Measurements from ENCODE around the gene ZFHX3.

The ZFHX3 gene

DNA sequence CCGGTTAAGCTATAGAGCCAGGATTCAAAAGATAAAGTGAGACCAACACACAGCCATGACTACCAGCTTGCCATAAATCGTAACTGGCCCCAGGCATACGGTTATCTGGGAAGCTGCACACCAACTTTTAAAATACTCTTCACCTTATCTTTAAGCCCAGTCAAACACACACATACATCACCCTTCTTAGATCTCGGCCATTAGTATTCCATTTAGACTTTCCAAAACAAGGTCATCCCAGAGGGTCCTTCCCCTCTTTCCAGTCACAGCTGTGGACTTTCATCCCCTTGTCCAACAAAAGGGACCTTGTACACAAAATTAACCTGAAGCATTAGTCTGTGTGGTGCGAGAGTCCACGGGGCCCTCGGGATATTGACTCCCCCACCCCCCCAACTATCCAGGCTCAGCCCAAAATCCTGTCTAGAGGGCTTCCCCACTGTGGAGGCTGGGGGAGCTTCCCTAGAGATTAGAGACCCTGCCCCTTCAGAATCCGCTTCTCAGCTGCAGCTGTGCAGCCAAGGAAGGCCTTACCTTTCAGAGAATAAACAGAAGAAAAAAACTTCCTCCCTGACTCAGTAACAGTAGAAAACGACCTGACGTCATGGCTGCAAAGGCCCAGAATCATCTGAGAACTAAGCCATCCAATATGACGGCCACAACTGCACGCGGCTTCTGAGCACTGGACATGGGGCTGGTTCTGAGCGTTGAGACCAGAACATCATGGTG lies 9.9 kb downstream of the ZFHX3 start:
- DNase-seq (ENCODE audit: low spot score) = no peak

DNA sequence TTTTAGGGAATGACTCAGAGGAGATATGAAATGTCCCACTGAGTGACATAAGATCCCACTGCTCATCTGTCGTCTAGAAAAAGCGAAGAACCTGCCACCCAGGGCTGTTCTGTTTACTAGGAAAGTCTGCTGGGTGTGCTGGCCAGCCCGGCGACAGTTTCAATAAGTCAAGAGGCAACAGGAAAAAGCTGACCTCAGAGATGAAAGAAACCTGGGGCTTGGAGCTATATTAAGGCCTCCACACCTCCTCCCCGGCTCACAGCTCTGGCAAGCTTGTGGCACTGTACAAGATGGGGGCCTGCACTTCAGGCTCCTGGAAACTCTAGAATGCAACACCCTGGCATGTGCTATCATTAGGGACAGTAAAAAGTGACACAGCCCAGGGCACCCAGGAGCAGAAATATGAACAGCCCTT lies 10.6 kb downstream of the ZFHX3 start:
- no peak for DNase-seq (ENCODE audit: low spot score)

DNA sequence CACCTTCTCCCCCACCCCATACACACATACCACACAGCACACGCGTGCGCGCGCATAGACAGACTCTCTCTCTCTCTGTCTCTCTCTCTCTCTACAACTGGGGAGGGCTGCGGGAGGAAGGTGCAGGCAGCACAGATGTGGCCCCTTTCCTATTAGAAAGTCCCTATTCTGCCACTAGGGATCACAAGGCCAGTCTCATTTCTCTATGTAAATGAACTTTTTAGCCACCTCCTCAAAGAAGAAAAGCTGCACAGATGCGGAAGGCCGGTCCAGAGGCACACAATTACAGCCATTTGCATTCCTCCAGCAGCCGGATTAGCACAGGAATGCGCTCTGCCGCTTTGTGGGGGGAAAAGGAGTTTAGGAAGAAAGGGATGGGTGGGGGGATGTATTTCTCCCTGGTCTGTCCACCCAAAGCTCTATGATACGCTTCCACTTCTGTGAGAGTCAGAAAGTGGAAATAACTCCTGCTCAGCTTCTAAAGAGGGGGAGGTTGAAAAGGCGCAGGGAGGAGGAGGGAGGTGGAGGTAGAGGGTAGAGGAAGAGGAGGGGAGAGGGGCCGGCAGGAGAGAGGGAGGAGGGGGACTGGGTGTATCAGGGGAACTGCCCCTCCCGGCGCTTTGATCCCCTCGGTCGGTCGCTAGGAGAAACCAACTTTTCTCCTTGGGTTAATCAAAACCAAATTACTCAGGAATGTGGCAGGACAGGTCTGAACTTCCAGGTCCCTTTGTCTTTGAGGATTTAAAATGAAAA lies 11.7 kb downstream of the ZFHX3 start:
- no peak for DNase-seq (ENCODE audit: low spot score)

DNA sequence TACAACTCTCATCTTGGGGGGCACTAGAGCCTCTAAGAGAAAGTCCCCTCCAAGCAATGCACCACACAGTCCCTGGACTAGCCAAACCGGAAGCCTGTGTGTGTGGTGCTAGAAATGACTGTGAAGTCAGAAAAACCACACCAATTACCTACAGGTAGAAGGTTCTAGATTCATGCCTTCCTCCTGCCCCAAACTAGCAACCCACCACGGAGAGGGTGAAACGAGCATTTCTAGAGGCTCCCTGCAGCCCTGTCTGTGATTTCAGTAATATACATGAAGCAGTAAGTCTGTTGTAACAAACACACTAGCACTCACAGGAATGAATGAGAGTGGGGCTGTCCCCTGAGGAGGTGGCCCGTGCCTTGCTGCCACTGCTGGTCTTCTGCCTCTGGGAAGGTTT lies 13.6 kb downstream of the ZFHX3 start:
- DNase-seq (ENCODE audit: low spot score) = no peak

DNA sequence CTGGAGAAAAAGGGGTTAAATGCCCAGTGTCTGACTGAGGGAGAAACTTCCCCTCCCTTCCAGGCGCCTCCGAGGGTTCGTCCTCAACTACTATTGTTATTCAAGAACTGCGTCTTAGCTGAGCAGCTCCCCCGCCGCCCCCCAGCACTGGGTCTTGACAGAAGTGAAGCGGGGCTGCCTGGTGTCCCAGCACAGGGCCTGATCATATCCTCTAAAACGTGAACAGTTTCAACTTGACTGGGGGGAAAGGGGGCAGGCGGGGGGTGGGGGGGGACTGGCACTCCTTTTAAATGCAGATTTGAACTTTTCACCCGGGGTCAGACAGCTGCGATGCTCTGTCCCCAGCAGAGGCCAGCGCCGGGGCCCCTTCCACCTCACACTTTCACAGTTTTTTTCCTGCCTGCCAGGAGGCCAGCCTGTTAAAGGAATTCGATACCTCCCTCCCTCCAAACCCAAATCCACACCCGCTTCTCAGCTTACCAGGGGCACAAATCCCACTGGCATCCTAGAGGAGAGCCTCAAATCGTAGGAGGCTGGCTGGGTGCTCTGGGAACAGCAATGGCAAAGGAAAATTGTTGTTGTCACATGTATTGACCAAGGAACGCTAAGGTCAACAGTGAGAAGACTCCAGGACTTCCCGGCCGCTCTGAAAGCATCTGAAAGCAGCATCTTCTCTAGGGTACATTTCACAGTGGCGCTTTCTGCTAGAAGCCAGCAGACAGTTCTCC lies 14.5 kb downstream of the ZFHX3 start:
- no peak for DNase-seq (ENCODE audit: low spot score)

DNA sequence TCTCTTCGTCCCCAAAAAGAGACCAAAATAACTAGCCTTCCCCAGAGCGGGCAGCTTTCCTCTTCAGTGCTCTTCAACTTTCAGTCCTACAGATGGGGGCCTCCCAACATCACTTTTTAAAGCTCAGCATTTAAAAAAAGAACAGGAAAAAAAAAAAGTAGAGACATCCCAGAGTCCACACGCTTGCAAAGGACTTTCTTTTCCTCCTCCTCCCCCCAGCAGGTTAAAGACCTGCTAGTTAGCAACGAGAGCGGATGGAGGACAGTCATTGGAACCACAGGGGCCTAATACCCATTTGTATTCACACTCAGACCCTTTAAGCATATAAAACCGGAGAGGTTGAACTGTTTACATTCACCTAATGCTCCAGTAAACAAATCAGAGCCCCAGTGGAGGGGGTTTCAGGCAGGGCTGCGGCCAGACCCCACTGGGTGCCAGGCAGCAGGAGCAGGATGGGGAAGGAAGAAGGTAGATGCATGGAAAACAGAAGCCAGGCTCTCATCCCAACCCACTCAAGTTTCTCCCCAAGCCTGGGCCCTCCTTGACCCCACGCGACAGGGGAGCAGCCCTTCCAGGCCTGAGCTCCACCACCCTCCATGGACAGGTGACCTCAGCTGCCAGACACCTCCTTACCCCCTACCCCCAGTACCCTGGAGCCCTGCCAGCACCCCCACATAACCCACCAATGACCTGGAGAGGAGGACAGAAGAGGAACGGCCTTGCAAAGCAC lies 15.2 kb downstream of the ZFHX3 start:
- DNase-seq (ENCODE audit: low spot score) = peak; percentile 63

DNA sequence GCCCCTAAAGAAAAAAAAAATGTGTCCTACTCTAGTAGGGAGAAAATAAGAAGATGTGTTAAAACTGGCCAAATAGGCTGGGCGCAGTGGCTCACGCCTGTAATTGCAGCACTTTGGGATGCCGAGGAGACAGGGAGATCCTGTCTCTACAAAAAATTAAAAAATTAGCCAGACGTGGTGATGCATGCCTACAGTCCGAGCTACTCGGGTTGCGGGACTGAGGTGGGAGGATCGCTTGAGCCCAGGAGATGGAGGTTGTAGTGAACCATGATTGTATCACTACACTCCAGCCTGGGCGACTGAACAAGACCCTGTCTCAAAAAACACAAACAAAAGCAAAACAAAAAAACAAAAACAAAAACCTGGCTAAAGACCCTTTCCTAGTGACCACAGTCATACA lies 15.9 kb downstream of the ZFHX3 start:
- no peak for DNase-seq (ENCODE audit: low spot score)

DNA sequence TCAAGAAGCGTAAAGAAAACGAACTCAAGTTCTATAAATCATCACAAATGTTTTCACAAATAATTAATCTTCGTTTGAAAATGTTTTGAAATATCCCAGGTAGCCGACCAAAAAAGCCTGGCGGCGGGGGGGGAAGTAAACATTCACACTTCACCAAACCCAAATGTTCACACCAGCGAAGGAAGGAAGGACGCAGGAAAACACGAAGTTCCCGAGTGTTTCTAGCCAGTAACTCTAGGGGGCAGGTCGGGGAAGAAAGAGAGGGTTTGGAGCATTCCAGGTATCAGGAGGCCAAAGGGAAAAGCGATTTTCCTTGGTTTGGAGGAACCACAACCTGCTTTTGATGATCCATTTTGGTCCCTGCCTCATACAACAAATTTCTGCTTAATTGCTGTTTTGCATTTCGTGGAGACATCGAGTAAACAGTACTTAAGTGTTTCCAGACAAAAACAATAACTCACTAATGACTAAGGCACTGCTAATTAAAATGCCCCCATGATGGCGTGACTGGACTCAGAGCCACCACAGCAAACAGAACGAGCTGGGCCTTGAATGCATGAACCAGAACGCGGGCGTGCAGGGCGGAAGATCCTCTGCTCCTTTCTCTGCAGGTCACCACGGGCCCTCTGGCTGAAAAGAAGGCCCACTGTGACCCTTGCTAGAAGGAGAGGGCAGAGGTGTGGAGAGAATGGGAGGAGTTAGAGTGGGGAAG lies 16.6 kb downstream of the ZFHX3 start:
- DNase-seq (ENCODE audit: low spot score) = no peak

DNA sequence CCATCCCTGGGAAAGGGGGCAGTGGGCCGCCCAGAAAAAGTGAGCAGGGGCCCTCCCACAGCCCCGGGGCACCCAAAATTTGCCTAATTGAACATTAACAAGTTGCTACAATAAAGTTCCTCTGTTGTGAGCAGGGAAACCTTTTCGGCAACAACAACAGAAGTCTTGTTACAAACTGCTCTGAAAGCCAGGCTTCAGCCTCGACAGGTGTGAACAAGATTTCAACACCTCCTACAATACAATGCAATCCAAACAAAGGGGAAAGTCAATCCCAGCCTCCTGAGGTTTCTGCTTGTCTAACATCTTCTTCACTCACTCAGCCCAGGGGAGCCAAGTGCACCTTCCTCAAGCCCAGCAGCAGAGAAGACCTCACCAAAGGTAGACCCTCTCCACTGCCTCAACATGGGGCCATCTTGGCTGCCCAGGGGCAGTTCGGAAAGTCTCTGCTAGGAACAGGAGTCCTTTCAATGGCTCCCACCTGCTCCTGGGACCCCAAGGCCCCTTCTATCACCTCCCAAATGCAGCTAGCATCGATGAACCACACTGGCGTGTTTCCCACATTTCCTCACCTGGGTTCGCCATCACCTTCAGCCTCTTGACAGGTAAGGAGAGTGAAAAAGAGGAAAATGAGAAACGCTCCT lies 19.1 kb downstream of the ZFHX3 start:
- no peak for DNase-seq (ENCODE audit: low spot score)

DNA sequence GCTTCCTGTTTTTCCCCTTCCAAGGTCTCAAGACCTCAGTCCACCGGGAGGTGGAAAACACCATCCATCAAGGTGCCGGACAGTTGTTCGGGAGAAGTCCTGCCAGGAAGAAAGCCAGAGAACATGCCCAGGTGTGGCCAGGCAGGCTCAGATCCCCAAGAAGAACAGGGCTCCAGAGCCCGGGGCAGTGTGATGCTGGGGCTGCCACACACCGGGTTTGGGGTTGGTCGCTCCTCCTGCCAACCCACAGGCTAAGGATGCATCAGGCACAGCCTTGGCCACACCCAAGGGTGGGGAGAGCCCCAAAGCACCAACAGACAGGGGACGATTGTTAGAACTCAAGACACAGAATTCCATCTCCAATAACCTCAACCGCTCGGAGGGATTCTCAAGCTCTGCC lies 19.7 kb downstream of the ZFHX3 start:
- no peak for DNase-seq (ENCODE audit: low spot score)

DNA sequence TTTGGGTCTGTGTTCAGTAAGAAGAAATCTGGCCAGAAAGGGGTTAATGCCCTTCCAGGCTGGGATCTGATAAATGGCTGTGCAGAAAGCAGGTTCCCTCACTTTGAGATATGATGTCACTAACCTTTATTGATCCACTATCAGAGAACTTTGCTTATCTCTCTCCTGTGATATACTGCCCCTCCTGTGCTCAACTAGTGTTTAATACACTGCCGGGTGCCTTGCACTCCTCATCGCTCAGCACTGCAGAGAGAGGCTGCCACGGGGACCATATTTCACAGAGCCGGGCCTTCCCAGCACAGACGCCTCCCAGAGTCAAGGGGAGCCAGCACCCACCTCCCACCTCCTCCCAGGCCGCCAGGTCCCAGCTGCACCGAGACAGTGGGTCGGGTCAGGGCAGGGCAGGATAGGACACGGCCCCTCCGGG lies 20.2 kb downstream of the ZFHX3 start:
- DNase-seq (ENCODE audit: low spot score) = no peak

DNA sequence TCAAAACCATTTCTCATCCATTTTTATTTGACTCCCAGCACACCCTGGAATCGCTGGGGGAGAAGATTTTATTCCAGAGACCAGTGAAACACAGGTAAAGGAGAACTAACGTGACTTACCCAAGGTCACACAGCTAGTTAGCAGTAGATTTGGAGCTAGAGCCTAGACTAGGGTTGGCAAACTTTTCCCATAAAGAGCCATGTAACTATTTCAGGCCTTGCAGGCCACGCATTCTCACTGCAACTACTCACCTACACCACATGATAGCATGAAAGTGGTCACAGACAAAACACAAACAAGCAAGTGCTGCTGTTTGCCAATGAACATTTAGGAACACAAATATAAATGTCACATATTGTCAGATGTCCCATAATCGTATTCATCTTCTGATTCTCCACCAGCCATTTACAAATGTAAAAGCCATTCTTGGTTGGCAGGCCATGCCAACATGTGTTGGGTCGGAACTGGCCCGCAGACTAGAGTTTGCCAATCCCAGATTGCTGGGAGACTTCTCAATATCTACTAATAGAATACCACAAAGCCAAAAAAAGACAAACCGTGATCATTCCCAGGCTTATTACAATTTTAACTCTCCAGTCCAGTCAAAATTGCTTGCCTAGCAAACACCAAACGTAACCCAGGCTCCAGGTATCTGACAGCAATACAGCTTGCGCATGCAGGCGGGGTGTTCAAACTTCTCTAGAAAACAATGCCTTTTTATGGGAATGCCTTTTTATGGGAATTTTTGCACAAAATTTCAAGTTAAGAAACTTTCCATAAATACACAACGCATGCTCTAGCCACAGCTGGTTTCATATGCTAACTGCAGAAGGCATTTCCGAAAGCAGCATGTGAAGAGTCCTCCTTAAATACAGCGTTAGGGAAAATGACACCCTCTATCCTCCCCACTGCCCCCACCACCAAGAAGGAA lies 20.9 kb downstream of the ZFHX3 start:
- DNase-seq (ENCODE audit: low spot score) = no peak

DNA sequence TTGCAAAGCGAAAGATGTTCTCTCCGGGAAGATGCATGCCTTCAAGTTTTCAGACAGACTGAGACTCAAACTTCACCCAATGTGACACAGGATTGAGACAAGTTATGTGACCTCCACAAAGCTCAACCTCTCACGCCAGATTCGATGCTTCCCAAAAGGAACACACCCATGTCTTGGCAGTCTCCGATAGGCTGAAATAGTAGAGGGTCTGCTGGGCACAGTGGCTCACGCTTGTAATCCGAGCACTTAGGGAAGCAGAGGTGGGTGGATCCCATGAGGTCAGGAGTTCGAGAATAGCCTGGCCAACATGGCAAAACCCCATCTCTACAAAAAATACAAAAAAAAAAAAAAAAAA lies 22.1 kb downstream of the ZFHX3 start:
- no peak for DNase-seq (ENCODE audit: low spot score)

DNA sequence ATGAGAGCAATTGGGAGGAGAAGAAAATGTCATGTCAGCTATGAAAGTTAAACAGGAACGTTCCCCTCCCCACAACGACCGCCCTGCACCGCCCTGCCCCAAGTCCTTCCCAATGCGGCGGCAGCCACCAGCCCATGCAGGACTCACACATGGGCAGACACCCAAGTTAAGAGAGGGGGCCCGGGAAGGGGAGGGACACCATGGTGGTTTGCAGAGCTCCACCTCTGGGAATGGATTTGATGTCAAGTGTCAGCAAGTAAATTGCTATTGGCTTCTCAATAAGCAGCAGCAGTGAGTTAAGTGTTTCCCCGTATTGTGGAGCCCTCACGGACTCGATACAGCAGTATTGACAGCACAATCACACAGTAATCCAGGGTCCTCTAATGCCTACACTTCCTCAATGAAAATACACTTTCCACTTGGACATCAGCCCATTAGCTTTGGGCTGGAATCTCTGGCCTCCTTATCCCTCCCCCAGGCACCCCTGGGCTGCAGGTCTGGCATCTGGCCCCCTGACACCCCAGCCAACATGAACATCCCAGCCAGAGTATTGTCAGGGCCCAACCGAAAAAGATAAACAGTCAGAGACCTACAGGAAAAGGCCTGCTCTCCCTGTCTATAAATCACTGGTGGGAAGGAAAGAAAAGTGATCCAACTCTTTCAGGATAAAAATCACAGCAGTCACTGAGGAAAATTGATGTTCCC lies 22.6 kb downstream of the ZFHX3 start:
- DNase-seq (ENCODE audit: low spot score) = no peak

DNA sequence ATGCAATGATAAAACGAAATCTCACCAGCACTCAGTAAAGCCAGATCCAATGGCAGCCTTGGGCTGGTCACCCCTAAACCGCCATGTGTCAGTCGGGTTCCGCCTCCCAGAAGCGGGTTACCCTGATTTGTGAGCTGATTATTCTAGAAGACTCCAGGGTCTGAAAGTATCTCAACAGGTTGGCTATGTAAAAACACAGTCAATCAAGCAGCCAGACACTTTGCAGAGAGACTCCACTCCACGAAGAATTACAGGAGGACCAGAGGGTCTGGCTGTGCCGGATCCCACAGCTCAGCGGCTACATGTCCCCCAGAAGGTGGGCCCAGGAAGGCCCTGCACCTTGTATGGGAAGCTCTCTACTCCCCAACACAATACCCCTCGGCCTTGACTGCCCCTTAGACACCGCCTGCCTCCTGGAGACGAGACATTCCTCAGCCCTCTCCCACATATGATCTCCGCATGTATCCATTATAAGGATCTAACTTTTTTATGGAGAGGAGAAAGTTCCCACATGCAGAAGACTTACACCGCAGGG lies 23.3 kb downstream of the ZFHX3 start:
- no peak for DNase-seq (ENCODE audit: low spot score)

DNA sequence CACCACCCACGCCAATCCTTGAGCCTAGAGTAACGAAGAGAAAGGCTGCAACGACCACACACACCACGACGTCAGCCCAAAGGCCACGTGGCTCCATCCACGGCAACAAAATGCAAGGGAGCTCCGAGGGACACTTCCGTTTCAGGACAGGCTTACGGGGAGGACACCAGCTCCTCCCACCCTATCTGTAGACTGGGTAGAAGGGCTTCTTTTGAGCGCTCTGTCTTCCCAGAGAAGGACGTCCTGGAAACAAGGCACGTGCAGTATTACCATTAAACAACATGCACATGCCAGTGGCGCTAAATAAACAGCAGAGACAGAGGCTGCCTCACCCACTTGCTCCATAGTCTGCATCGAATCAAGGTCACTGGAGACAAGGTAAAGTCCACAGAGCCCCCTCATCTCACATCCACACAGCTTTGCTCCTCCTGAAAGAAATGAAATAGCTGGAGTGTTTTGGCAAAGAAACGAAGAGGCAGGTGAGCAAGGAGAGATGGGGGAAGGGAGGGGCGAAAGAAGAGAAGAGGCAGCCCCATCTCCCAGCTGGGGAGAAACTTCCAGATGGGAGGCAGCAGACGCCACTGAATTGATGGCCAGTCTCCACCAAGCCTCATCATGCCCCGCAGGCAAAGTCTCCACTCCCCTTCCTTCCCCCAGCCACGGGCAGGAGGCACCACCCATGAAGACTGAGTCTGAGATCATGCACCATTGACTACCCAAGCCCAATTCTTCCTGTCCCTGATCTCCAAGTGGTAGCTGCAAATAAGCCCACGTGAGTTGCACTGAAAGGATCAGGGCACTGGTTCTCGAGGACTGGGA lies 24.0 kb downstream of the ZFHX3 start:
- no peak for DNase-seq (ENCODE audit: low spot score)

DNA sequence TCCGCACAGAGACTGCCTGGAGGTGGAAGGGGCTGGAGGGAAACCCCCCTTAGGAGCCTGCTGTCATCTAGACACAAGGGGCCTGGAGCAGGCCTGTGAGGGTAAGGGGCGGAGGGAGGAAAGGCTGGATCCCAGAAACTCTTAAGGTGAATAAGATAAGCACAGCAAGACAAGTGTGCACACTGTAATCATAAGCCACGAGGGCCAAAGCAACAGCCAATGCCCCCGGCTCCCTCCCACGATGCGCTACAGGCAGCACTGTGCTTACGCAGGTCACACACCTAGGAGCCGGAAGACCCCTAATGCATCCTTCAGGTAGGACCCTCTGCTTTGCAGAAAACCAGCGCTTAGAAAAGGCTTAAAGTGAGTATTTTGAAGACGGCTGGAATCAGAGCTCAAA lies 24.6 kb downstream of the ZFHX3 start:
- no peak for DNase-seq (ENCODE audit: low spot score)

DNA sequence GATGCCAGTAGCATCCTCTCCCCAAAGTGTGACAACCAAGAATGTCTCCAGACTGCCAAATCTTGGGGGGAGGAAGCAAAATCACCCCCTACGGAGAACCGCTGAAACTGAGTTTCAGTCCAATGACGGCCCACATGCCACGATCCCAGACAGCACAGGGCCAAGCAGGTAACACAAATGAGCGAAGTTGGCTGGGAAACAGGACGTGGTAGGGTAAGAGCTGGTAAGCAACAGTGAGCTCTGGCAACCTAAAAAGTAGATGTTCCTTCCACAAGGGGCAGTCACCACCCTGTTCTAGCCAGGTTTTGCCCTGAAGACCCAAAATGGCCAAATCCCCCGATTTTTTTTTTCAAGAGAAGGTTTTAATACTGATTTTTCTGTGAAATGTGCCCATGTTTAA lies 25.4 kb downstream of the ZFHX3 start:
- no peak for DNase-seq (ENCODE audit: low spot score)
